HCT116 (cell line): ENCODE data around the gene MNX1. TPM values are rescaled to one million over a fixed set of nuclear protein-coding genes. Genes with fewer than 3 reads are reported as not detected.

Experiments
- ATAC-seq: fragments of 200-7000 bp; cut with Tn5 transposase; 2 replicates; pipeline ENCODE4 v1.9.1; 2020; ENCODE audit warnings: mild to moderate bottlenecking, moderate library complexity
- BruUV-seq: library from RNA; stranded (reverse); fragments of 400-500 nt; replicated peaks from 2 replicates; lab custom pipeline; 2021; lab: Mats Ljungman, UMichigan
- CTCF ChIA-PET: fragments of 300-600 bp; sonication (Branson Sonifier 250); formaldehyde crosslinking; loops from one replicate; lab custom pipeline; 2021; ENCODE audit warnings: antibody characterized with exemption; lab: Charles Lee
- POLR2A ChIA-PET: fragments of 300-600, 350-600 bp; sonication (Branson Sonifier 250); formaldehyde crosslinking; loops from one replicate; lab custom pipeline; 2021; ENCODE audit warnings: antibody characterized with exemption; lab: Charles Lee
- RAD21 ChIA-PET, 2 experiments: fragments of 300-600 bp; sonication (Branson Sonifier 250); formaldehyde crosslinking; loops; one replicate each; lab custom pipeline; 2023; ENCODE audit warnings: low total read pairs in 2 of 2; ENCODE audit not compliant: uncharacterized antibody in 2 of 2, unreplicated experiment in 2 of 2, low non-redundant PET in 1 of 2; lab: Charles Lee
- DNase-seq: peaks from one replicate; pipeline ENCODE4 v3.0.0-alpha.2; 2010; ENCODE audit warnings: low read depth, low spot score
- H2AFZ ChIP-seq: fragments of 200-600 bp; shearing (Covaris generic), sonication (generic); 2 replicates; pipeline ENCODE4 v1.6.1; 2017; ENCODE audit warnings: low read depth, mixed run types, mixed read lengths, antibody characterized with exemption, low read length; ENCODE audit not compliant: poor library complexity, severe bottlenecking
- H3K27ac ChIP-seq: 2 replicates; pipeline ENCODE4 v1.5.1; 2012; ENCODE audit warnings: low read depth, low read length
- H3K27me3 ChIP-seq: fragments of 200-600 bp; sonication (generic); 2 replicates; pipeline ENCODE4 v1.6.1; 2016; ENCODE audit warnings: mixed run types, low read length, mixed read lengths; ENCODE audit not compliant: insufficient read depth
- H3K36me3 ChIP-seq, 2 experiments: fragments of 200-500 bp in 1 of 2; fragments of 200-600 bp in 1 of 2; sonication (Bioruptor generic) in 1 of 2; sonication (generic) in 1 of 2; 2 replicates each; pipeline versions ENCODE4 v1.5.1 to v1.6.1; 2014 to 2016; ENCODE audit warnings: low read length in 2 of 2, inconsistent platforms in 1 of 2, mixed read lengths in 1 of 2, mixed run types in 1 of 2; ENCODE audit not compliant: insufficient read depth in 2 of 2, control insufficient read depth in 1 of 2
- H3K4me1 ChIP-seq, 2 experiments: fragments of 200-600 bp in 1 of 2; sonication (generic) in 1 of 2; 2 replicates each; pipeline versions ENCODE4 v1.5.1 to v1.6.1; 2012 to 2017; ENCODE audit warnings: low read length in 2 of 2, inconsistent platforms in 1 of 2, mild to moderate bottlenecking in 1 of 2, mixed read lengths in 1 of 2, mixed run types in 1 of 2, moderate library complexity in 1 of 2; ENCODE audit not compliant: insufficient read depth in 2 of 2, control insufficient read depth in 1 of 2
- H3K4me2 ChIP-seq: fragments of 200-600 bp; sonication (generic); 2 replicates; pipeline ENCODE4 v1.6.1; 2017; ENCODE audit warnings: mixed run types, low read length, mixed read lengths
- H3K4me3 ChIP-seq, 2 experiments: fragments of 200-600 bp in 1 of 2; sonication (generic) in 1 of 2; replicated peaks in 1 of 2; 2 replicates each; pipeline ENCODE4 v1.5.1; 2011 to 2016; ENCODE audit warnings: low read length in 2 of 2, control low read depth in 1 of 2, low read depth in 1 of 2, mild to moderate bottlenecking in 1 of 2, mixed read lengths in 1 of 2, mixed run types in 1 of 2
- H3K79me2 ChIP-seq: fragments of 200-600 bp; sonication (generic); 2 replicates; pipeline ENCODE4 v1.6.1; 2017; ENCODE audit warnings: mild to moderate bottlenecking, mixed run types, low read length, moderate library complexity, mixed read lengths; ENCODE audit not compliant: insufficient read depth
- H3K9ac ChIP-seq: fragments of 200-600 bp; sonication (generic); 2 replicates; pipeline ENCODE4 v1.6.1; 2016; ENCODE audit warnings: low read length, mixed read lengths
- H3K9me2 ChIP-seq: fragments of 200-600 bp; sonication (generic), shearing (Covaris generic); 2 replicates; pipeline ENCODE4 v1.6.1; 2017; ENCODE audit warnings: mixed run types, mild to moderate bottlenecking, moderate library complexity; ENCODE audit not compliant: insufficient read depth
- H3K9me3 ChIP-seq, 2 experiments: fragments of 200-500 bp in 1 of 2; fragments of 200-600 bp in 1 of 2; sonication (Bioruptor generic) in 1 of 2; sonication (generic) in 1 of 2; 2 replicates each; pipeline ENCODE4 v1.6.1; 2014 to 2017; ENCODE audit warnings: low read length in 2 of 2, mixed read lengths in 2 of 2, inconsistent platforms in 1 of 2, low read depth in 1 of 2, mild to moderate bottlenecking in 1 of 2, mixed run types in 1 of 2, moderate library complexity in 1 of 2; ENCODE audit not compliant: control insufficient read depth in 1 of 2, insufficient read depth in 1 of 2
- H4K20me1 ChIP-seq: fragments of 200-600 bp; sonication (generic), shearing (Covaris generic); 2 replicates; pipeline ENCODE4 v1.6.1; 2017; ENCODE audit warnings: mixed run types, mild to moderate bottlenecking, moderate library complexity; ENCODE audit not compliant: insufficient read depth
- TCF7L2 ChIP-seq: IDR thresholded peaks from 2 replicates; pipeline ENCODE4 v1.7.0; 2011; ENCODE audit warnings: borderline replicate concordance, inconsistent platforms; ENCODE audit not compliant: insufficient read depth, insufficient read length; ENCODE audit errors: extremely low read depth
- ZFX ChIP-seq: fragments of 450-650 bp; IDR thresholded peaks from 2 replicates; pipeline ENCODE4 v1.6.1; 2017
- ZNF274 ChIP-seq: fragments of 200-500 bp; sonication (Bioruptor generic); IDR thresholded peaks from 2 replicates; pipeline ENCODE4 v1.6.1; 2014; ENCODE audit warnings: mild to moderate bottlenecking, low read depth, low read length, inconsistent platforms
- intact Hi-C: fragments of 100-400 bp; cut with micrococcal nuclease; formaldehyde crosslinking; loops from 2 replicates; pipeline ENCODE4 v1.10.0; 2022
- total RNA-seq: library from RNA; stranded (reverse); gene quantifications from one replicate; pipeline ENCODE4 v1.2.1, GENCODE V29; 2021; ENCODE audit not compliant: unreplicated experiment
- TF ChIP-seq, protein P1 (sequence below): IDR thresholded peaks from 2 replicates; pipeline ENCODE4 v1.6.1; 2012

The MNX1 gene
- total RNA-seq, 1 experiment from 2014 or later: 7.7 TPM

- TF ChIP-seq TCF7L2: peak; percentile 73
- TF ChIP-seq, protein P1, sequence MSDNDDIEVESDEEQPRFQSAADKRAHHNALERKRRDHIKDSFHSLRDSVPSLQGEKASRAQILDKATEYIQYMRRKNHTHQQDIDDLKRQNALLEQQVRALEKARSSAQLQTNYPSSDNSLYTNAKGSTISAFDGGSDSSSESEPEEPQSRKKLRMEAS: no peak
- Histone ChIP-seq H3K36me3 (no peaks in the 10 kb centered on the region; a peak in 1 of 4 replicates), H3K4me1 (peaks cover 14 to 28% of the 10 kb centered on the region in 2 experiments), H2AFZ (no peak overlapping the region), H3K27me3 (no peaks in the 10 kb centered on the region), H3K9me2 (no peaks in the 10 kb centered on the region), H3K4me2 (peak overlapping the region; percentile 98), H3K79me2 (peaks cover 7% of the 10 kb centered on the region; the same call in 1 of the 2 replicates), H3K9ac (peak overlapping the region; percentile 90), H4K20me1 (no peaks in the 10 kb centered on the region), H3K9me3 (no peaks in the 10 kb centered on the region), H3K4me3 (peak overlapping the region; percentile 64 to 92), H3K27ac (peak overlapping the region; percentile 79)
- ATAC-seq: peak; percentile 60
- ChIA-PET CTCF (interaction anchor here (1.1 kb wide), 1 partner anchor 10 kb away, joined by 3 read pairs; no protein-coding TSS in a partner anchor), RAD21 (no interaction called here), POLR2A (no interaction called here)
- no TSS peak for BruUV-seq
- intact Hi-C loops: loop anchor here (2.0 kb wide), 2 partner anchors 61 to 129 kb away; partner anchors contain the start of genes NOM1 and UBE3C
- no peak for DNase-seq
Observed at GRCh38 chr7:157009778-157010587, 480 bp downstream of the MNX1 start.

DNA sequence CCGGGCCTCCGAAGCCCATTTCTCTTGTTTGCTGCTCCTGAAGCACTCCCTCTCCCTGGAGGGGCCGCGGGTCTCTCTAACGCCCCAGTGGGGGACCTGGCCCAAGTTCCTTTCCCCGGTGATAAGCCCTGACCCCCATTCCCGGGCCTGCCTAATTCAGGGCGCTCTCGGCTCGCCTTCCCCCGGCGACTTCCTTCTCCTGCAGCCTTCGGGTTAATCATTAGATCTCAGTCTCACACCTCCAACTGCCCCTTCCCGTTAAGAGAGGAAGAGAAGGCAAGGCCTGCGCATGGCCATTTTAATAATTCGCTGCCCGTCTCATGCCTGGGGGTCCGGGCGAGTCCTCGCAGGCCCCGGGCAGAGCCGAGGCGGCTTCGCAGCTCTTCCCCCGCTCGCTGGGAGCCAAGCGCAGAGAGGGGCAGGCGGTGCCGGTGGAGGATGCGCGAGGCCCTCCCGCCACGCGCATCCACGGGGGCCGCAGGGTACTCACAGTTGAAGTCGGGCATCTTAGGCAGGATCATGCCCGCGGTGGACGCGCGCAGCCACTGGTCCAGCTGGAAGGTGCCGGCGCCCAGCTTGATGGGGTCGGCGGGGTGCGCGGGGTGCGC lies 1.2 kb downstream of the MNX1 start:
- intact Hi-C loops: no loop called here
- H3K79me2 ChIP-seq: peaks cover 7% of the 10 kb centered on the region; the same call in 1 of the 2 replicates
- BruUV-seq: no TSS peak
- H3K9me2 ChIP-seq: no peaks in the 10 kb centered on the region
- H3K27ac ChIP-seq: peak overlapping the region; percentile 40; the same call in 1 of the 2 replicates
- no peak for TF ChIP-seq ZNF274
- TF ChIP-seq ZFX: 0 out of 2 replicates have a peak, but pooled peaks have one; percentile 12
- H3K27me3 ChIP-seq: no peaks in the 10 kb centered on the region
- RAD21 ChIA-PET: no interaction called here
- CTCF ChIA-PET: no interaction called here
- POLR2A ChIA-PET: interaction anchor here (0.5 kb wide), 1 partner anchor 29 kb away, joined by 7 read pairs; no protein-coding TSS in a partner anchor
- H3K4me3 ChIP-seq: peak overlapping the region; percentile 53 to 68
- ATAC-seq (no peak), DNase-seq (no peak)
- no peak overlapping the region for H2AFZ ChIP-seq
- H3K36me3 ChIP-seq: no peaks in the 10 kb centered on the region; a peak in 1 of 4 replicates
- H3K9me3 ChIP-seq: no peaks in the 10 kb centered on the region
- peak overlapping the region; percentile 56 for H3K9ac ChIP-seq
- peaks cover 14 to 28% of the 10 kb centered on the region in 2 experiments for H3K4me1 ChIP-seq
- no peaks in the 10 kb centered on the region for H4K20me1 ChIP-seq
- peak overlapping the region; percentile 91 for H3K4me2 ChIP-seq
